HUES6 (cell line): ENCODE measurements around the gene PPP6R3.
"Not testable (repeated sequence)": the region's sequence is repeated elsewhere in the genome, so short reads cannot be mapped to it uniquely, and the experiment has no call there.

Experiments used
- H3K27ac ChIP-seq: 2 replicates; pipeline ENCODE4 v1.7.0; 2013; ENCODE audit warnings: low read depth, mild to moderate bottlenecking, low read length, inconsistent platforms
- H3K27me3 ChIP-seq: 2 replicates; pipeline ENCODE4 v1.6.1; 2013; ENCODE audit warnings: low read length; ENCODE audit not compliant: control insufficient read depth, insufficient read depth
- H3K36me3 ChIP-seq: 2 replicates; pipeline ENCODE4 v1.6.1; 2013; ENCODE audit warnings: low read length; ENCODE audit not compliant: control insufficient read depth, insufficient read depth
- H3K4me1 ChIP-seq: 2 replicates; pipeline ENCODE4 v1.6.1; 2013; ENCODE audit warnings: low read length; ENCODE audit not compliant: control insufficient read depth, insufficient read depth
- H3K4me3 ChIP-seq: 2 replicates; pipeline ENCODE4 v1.5.1; 2013; ENCODE audit warnings: low read depth, low read length
- H3K9ac ChIP-seq: one replicate; pipeline ENCODE4 v1.6.1; 2013; ENCODE audit warnings: mild to moderate bottlenecking, low read length
- H3K9me3 ChIP-seq: 2 replicates; pipeline ENCODE4 v1.6.1; 2013; ENCODE audit warnings: low read depth, low read length; ENCODE audit not compliant: control insufficient read depth, insufficient read depth

Gene PPP6R3

GRCh38 chr11:68610452-68611116 is 150.0 kb downstream of the PPP6R3 start:
- no peak overlapping the region for H3K27ac ChIP-seq
- H3K4me1 ChIP-seq, result peaks cover 6% of the 10 kb centered on the region; the same call in 1 of the 2 replicates
- H3K4me3 ChIP-seq, result no peak overlapping the region
- H3K9me3 ChIP-seq, result no peaks in the 10 kb centered on the region
- H3K9ac ChIP-seq, result no peak overlapping the region
- no peaks in the 10 kb centered on the region for H3K27me3 ChIP-seq
- H3K36me3 ChIP-seq, result peaks cover 93% of the 10 kb centered on the region

- no peaks in the 10 kb centered on the region; the same call in 1 of the 2 replicates for H3K4me1 ChIP-seq
- peaks cover 61% of the 10 kb centered on the region for H3K36me3 ChIP-seq
- no peak overlapping the region for H3K9ac ChIP-seq
- H3K27me3 ChIP-seq, result no peaks in the 10 kb centered on the region
- no peak overlapping the region for H3K27ac ChIP-seq
- H3K9me3 ChIP-seq, result peaks cover 14% of the 10 kb centered on the region; the same call in 1 of the 2 replicates
- no peak overlapping the region for H3K4me3 ChIP-seq
Observed at GRCh38 chr11:68615657-68616056, 155.1 kb downstream of the PPP6R3 start.

- Histone ChIP-seq H3K4me3 (no peak overlapping the region), H3K4me1 (no peaks in the 10 kb centered on the region), H3K27me3 (no peaks in the 10 kb centered on the region), H3K36me3 (peaks cover 38% of the 10 kb centered on the region), H3K9me3 (peaks cover 20% of the 10 kb centered on the region), H3K27ac (no peak overlapping the region), H3K9ac (no peak overlapping the region)
Observed at GRCh38 chr11:68617925-68618809, 157.6 kb downstream of the PPP6R3 start.

GRCh38 chr11:68621826-68622225 is 161.3 kb downstream of the PPP6R3 start:
- Histone ChIP-seq H3K4me1 (no peaks in the 10 kb centered on the region), H3K27ac (no peak overlapping the region; the same call in 1 of the 2 replicates), H3K27me3 (no peaks in the 10 kb centered on the region), H3K9me3 (peaks cover 20% of the 10 kb centered on the region), H3K4me3 (no peak overlapping the region), H3K36me3 (peaks cover 3% of the 10 kb centered on the region), H3K9ac (peak overlapping the region; percentile 33)

- Histone ChIP-seq H3K27ac (peak overlapping the region; percentile 65; the same call in 1 of the 2 replicates), H3K4me3 (peak overlapping the region; percentile 54; the same call in 1 of the 2 replicates), H3K9me3 (peaks cover 12% of the 10 kb centered on the region), H3K9ac (peak overlapping the region; percentile 92)
- not testable (repeated sequence) for H3K36me3 ChIP-seq, H3K4me1 ChIP-seq, H3K27me3 ChIP-seq
Observed at GRCh38 chr11:68623706-68624105, 163.2 kb downstream of the PPP6R3 start.

GRCh38 chr11:68625069-68625468 is 164.5 kb downstream of the PPP6R3 start:
- not testable (repeated sequence) for H3K36me3 ChIP-seq, H3K4me3 ChIP-seq, H3K4me1 ChIP-seq, H3K27me3 ChIP-seq, H3K9ac ChIP-seq
- peak overlapping the region; percentile 50; the same call in 1 of the 2 replicates for H3K27ac ChIP-seq
- peaks cover 12% of the 10 kb centered on the region for H3K9me3 ChIP-seq

- not testable (repeated sequence) for H3K4me3 ChIP-seq, H3K36me3 ChIP-seq, H3K27me3 ChIP-seq, H3K9ac ChIP-seq, H3K4me1 ChIP-seq, H3K27ac ChIP-seq
- H3K9me3 ChIP-seq, result peaks cover 12% of the 10 kb centered on the region
Observed at GRCh38 chr11:68626236-68626635, 165.7 kb downstream of the PPP6R3 start.

GRCh38 chr11:68628837-68629236 is 168.3 kb downstream of the PPP6R3 start:
- not testable (repeated sequence) for H3K27me3 ChIP-seq, H3K9ac ChIP-seq, H3K9me3 ChIP-seq, H3K36me3 ChIP-seq, H3K4me3 ChIP-seq, H3K27ac ChIP-seq
- peaks cover 21% of the 10 kb centered on the region; the same call in 1 of the 2 replicates for H3K4me1 ChIP-seq

- H3K36me3 ChIP-seq, H3K9me3 ChIP-seq, H3K27ac ChIP-seq, H3K4me3 ChIP-seq, H3K27me3 ChIP-seq: not testable (repeated sequence)
- H3K4me1 ChIP-seq, result peaks cover 25% of the 10 kb centered on the region
- H3K9ac ChIP-seq, result peak overlapping the region; percentile 78
Observed at GRCh38 chr11:68632375-68632774, 171.8 kb downstream of the PPP6R3 start.

GRCh38 chr11:68632802-68633201 is 172.2 kb downstream of the PPP6R3 start:
- no peaks in the 10 kb centered on the region for H3K9me3 ChIP-seq
- peak overlapping the region; percentile 78 for H3K9ac ChIP-seq
- H3K27me3 ChIP-seq, result no peaks in the 10 kb centered on the region
- H3K36me3 ChIP-seq, result no peaks in the 10 kb centered on the region; the same call in 1 of the 2 replicates
- H3K27ac ChIP-seq, result peak overlapping the region; percentile 85; the same call in 1 of the 2 replicates
- H3K4me1 ChIP-seq, result peaks cover 25% of the 10 kb centered on the region
- no peak overlapping the region for H3K4me3 ChIP-seq

GRCh38 chr11:68634606-68635005 is 174.1 kb downstream of the PPP6R3 start:
- Histone ChIP-seq H3K9ac (peak overlapping the region; percentile 74), H3K4me3 (peak overlapping the region; percentile 33; the same call in 1 of the 2 replicates), H3K4me1 (peaks cover 25% of the 10 kb centered on the region), H3K27ac (peak overlapping the region; percentile 47; the same call in 1 of the 2 replicates)
- H3K27me3 ChIP-seq, H3K36me3 ChIP-seq, H3K9me3 ChIP-seq: not testable (repeated sequence)
